ENCODE results near the gene SLC25A45. TPM values are rescaled to one million over a fixed set of nuclear protein-coding genes. Genes with fewer than 3 reads are reported as not detected.

The SLC25A45 gene
- total and polyA plus RNA-seq, 2 experiments from 2014 or later = 0.10 to 0.74 TPM

DNA sequence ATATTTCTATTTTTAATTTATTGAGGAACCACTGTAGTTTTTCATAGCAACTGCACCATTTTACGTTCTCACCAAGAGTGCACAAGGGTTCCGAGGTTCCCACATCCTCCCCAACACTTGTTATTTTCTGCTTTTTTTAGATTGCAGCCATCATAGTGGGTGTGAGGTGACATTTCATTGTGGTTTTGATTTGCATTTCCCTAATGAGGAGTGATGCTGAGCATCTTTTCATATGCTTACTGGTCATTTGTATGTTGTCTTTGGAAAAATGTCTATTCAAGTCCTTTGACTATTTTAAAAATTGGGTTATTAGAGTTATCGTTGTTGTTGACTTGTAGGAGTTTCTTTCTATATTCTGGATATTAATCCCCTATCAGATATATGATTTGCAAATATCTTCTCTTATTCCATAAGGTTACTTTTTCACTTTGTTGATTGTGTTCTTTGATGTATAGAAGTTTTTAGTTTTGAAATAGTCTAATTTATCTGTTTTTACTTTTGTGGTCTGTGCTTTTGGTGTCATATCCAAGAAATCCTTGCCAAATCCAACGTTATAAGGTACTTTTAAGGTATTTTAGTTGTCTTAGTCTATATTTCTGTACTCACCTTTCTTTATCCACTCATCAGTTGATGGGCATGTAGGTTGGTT, 49.1 kb upstream of the SLC25A45 start (continued):
- TF ChIP-seq REST (IDR thresholded peaks at IDR 0.05; ENCODE audit: unreplicated experiment) (no peak), STAT1 (IDR thresholded peaks at IDR 0.05; ENCODE audit: unreplicated experiment) (no peak), POLR2AphosphoS5 (IDR thresholded peaks at IDR 0.05; ENCODE audit: low read depth) (no peak), EZH2 (IDR thresholded peaks at IDR 0.05; ENCODE audit: low read depth, unreplicated experiment) (no peak), NANOG (IDR thresholded peaks at IDR 0.05; ENCODE audit: borderline replicate concordance) (no peak), EZH2phosphoT487 (IDR thresholded peaks at IDR 0.05; ENCODE audit: unreplicated experiment) (no peak)
- TF ChIP-seq, protein P1, sequence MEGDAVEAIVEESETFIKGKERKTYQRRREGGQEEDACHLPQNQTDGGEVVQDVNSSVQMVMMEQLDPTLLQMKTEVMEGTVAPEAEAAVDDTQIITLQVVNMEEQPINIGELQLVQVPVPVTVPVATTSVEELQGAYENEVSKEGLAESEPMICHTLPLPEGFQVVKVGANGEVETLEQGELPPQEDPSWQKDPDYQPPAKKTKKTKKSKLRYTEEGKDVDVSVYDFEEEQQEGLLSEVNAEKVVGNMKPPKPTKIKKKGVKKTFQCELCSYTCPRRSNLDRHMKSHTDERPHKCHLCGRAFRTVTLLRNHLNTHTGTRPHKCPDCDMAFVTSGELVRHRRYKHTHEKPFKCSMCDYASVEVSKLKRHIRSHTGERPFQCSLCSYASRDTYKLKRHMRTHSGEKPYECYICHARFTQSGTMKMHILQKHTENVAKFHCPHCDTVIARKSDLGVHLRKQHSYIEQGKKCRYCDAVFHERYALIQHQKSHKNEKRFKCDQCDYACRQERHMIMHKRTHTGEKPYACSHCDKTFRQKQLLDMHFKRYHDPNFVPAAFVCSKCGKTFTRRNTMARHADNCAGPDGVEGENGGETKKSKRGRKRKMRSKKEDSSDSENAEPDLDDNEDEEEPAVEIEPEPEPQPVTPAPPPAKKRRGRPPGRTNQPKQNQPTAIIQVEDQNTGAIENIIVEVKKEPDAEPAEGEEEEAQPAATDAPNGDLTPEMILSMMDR (conservative IDR thresholded peaks at IDR 0.05; ENCODE audit: low read depth in 2 of 2) = no peak

DNA sequence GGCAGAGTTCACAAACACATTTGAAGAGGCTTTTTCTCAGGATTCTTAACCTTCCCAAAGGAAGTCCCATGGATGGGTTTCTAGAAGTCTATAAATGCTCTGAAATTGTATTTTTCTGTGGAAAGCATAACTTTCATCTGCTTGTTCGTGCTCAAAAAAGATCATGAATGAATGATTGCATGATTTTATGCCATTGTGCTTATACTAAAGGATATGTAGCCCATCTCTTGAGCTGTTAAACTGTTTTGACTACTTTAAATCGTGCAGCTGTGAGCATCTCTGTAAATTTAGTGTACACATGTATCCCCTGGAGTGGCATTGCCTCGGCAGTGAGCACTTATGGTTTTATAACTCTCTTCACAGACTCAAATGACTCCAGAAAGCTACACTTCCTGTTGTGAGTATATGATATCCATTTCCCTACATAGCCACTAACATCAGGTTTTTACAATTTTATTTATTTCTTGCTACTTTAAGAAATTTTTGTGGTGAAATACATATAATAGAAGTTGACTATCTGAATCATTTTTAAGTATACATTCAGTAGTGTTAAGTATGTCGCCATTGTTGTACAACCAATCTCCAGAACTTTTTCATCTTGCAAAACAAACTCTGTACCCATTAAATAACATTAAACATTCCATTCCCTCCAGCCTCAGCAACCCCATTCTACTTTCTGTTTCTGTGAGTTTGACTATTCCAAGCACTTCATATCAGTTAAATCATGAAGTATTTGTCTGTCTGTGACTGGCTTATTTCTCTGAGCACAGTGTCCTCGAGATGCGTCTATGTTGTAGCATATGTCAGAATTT, 48.2 kb upstream of the SLC25A45 start:
- Mint-ChIP-seq H3K4me1 (peaks cover 44% of the 10 kb centered on the region), H3K4me3 (no peak overlapping the region; the same call in 2 of the 3 replicates), H3K27me3 (ENCODE audit: insufficient read depth, low read depth, poor library complexity) (peaks cover 4% of the 10 kb centered on the region), H3K27ac (no peak overlapping the region), H3K36me3 (ENCODE audit: low read depth) (no peaks in the 10 kb centered on the region), H3K9me3 (no peaks in the 10 kb centered on the region)
- TF ChIP-seq EZH2 (IDR thresholded peaks at IDR 0.05; ENCODE audit: low read depth, unreplicated experiment) = no peak
- TF ChIP-seq ZNF331 (CRISPR knock-in tag; IDR thresholded peaks at IDR 0.05; ENCODE audit: low read depth) = no peak
- no peak for TF ChIP-seq ZNF462 (CRISPR knock-in tag; IDR thresholded peaks at IDR 0.05)
- Histone ChIP-seq H2AFZ (no peak overlapping the region), H3K9me2 (ENCODE audit: insufficient read depth) (no peaks in the 10 kb centered on the region), H4K20me1 (replicated peaks; ENCODE audit: insufficient read depth) (no peaks in the 10 kb centered on the region), H3K4me2 (no peak overlapping the region), H3F3A (replicated peaks; ENCODE audit: low read depth) (no peaks in the 10 kb centered on the region), H3K27ac (ENCODE audit: low read depth) (no peak overlapping the region), H3K4me3 (no peak overlapping the region), H3K79me2 (replicated peaks; ENCODE audit: insufficient read depth) (peaks cover 9% of the 10 kb centered on the region; the same call in 1 of the 2 replicates), H3K36me3 (ENCODE audit: insufficient read depth) (no peaks in the 10 kb centered on the region), H3K4me1 (ENCODE audit: insufficient read depth) (peaks cover 35% of the 10 kb centered on the region), H3K27me3 (ENCODE audit: insufficient read depth) (no peaks in the 10 kb centered on the region)
- ATAC-seq (no peak), DNase-seq (ENCODE audit: low spot score) (no peak)

All from GM23338 (cell line).